Measurements from ENCODE around the gene VPS13C.
A peak's percentile ranks its signal among the peaks of the same experiment; 100 is the strongest.

VPS13C gene

DNA sequence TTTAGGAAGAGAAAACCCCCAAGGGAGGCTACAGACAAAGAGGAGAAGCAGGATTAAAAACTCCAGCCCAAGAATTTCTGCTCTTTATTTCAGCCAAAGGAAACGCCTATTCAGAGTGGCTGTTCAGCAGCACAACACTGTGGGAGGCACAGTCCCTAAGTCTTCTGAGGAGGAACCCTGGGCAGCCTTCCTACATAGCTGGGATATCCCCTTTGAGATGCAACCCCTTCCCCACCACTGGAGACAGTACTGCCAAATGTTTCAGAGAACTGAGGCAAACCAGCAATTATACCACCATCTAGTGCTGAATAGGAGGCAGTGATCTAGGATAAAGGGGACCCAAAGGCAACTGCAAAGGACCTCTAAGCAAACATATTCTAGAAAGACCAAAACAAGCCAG is 168.1 kb downstream of the VPS13C start:
- no peak for DNase-seq (ENCODE audit: low spot score)
- TF ChIP-seq, protein P1, sequence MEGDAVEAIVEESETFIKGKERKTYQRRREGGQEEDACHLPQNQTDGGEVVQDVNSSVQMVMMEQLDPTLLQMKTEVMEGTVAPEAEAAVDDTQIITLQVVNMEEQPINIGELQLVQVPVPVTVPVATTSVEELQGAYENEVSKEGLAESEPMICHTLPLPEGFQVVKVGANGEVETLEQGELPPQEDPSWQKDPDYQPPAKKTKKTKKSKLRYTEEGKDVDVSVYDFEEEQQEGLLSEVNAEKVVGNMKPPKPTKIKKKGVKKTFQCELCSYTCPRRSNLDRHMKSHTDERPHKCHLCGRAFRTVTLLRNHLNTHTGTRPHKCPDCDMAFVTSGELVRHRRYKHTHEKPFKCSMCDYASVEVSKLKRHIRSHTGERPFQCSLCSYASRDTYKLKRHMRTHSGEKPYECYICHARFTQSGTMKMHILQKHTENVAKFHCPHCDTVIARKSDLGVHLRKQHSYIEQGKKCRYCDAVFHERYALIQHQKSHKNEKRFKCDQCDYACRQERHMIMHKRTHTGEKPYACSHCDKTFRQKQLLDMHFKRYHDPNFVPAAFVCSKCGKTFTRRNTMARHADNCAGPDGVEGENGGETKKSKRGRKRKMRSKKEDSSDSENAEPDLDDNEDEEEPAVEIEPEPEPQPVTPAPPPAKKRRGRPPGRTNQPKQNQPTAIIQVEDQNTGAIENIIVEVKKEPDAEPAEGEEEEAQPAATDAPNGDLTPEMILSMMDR (IDR thresholded peaks at IDR 0.05; ENCODE audit: extremely low read depth, missing control alignments) = no peak

DNA sequence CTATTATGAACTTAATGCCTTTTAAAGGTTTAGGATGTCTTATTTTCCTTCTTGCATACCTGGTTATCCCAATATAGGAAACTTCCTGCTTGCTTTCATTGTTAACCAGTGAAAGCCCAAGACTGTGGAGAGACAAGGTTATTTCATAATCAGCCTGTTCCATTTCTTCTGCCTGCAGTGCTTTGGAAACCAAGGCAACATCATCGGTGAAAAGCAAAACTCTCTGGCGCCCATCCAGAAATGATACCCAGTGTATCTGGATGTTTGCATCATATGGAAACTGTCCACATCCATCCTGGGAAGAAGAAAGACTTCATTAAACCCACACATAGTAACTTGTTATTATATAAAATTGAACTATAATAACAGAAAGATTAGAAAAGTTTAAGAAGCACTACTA is 170.1 kb downstream of the VPS13C start:
- TF ChIP-seq, protein P1 (IDR thresholded peaks at IDR 0.05; ENCODE audit: extremely low read depth, missing control alignments) = no peak
- DNase-seq (ENCODE audit: low spot score) = no peak

DNA sequence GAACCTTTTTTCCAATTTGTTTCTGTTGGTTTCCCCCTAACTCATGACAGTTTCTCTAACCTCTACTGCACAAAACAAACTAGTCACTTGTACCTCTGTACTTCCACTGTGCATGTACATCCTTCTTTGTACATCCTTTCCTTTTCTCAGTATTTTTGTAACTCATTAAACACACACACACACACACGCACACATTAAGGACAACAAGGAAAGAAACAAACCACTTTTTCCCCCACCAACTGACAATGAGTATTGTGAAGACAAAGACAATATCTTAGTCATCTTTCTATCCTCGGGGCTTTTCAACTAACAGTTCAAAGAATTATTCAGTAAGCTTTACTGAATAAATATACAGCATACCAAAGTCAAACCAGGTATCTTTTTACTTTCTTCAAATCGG is 170.5 kb downstream of the VPS13C start:
- TF ChIP-seq, protein P1 (IDR thresholded peaks at IDR 0.05; ENCODE audit: extremely low read depth, missing control alignments) = no peak
- no peak for DNase-seq (ENCODE audit: low spot score)

DNA sequence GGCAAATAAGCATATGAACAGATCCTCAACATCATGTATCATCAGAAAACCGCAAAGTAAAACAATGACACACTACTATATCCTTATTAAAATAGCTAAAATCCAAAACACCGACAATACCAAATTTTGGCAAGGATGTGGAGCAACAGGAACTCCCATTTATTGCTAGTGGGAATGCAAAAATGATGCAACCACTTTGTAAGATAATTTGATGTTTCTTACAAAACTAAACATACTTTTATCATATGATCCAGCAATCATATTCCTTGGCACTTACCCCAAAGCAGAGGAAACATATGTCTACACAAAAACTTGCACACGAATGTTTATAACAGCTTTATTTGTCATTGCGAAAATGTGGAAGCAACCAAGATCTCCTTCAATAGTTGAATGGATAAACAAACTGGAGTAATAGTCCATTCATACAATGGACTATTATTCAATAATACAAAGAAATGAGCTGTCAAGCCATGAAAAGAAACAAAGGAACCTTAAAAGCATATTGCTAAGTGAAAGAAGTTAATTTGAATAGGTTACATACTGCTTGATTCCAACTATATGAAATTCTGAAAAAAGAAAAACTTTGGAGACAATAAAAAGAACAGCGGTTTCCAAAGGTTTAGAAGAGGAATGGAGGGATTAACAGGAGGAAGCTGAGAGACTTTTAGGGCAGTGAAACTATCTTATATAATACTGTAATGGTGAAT is 172.0 kb downstream of the VPS13C start:
- TF ChIP-seq, protein P1 (IDR thresholded peaks at IDR 0.05; ENCODE audit: extremely low read depth, missing control alignments) = no peak
- DNase-seq (ENCODE audit: low spot score) = no peak

DNA sequence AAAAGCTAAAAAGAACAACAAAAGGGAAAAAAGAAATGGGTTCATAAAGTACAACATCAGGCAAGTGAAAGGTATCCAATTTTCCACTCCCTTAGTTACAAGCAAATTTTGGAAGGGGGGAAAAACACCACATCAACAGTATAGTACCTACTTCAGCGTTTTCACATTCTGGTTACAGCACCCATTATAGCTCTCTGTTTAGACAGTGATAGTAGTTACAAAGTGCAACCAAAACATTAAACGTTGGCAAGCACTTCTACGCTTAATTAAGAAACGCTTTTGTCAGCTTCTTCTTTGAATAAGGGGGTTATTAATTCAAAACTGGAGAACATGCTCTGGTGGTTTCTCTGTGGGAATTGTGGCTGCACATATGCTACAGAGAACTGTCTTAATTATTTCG is 180.2 kb downstream of the VPS13C start:
- TF ChIP-seq, protein P1 (IDR thresholded peaks at IDR 0.05; ENCODE audit: extremely low read depth, missing control alignments) = no peak
- no peak for DNase-seq (ENCODE audit: low spot score)

DNA sequence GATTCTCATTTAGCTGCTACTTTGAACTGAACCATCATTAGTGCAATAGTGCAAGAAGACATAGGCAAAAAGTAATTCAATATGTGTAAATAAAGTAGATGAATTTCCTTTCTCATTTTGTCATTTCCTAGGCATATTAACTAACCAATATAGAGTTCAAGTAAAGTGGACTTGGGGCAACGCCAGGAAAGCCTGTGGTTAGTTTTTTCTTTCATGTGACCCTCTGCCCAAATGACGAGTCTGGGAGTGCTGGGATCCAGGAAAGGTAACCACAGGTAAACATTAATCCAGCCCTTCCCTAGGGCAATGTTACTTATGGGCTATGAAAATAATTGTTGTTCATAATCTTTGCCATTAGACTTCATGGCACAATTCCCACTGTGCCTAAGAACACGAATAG is 181.0 kb downstream of the VPS13C start:
- TF ChIP-seq, protein P1 (IDR thresholded peaks at IDR 0.05; ENCODE audit: extremely low read depth, missing control alignments) = no peak
- no peak for DNase-seq (ENCODE audit: low spot score)

DNA sequence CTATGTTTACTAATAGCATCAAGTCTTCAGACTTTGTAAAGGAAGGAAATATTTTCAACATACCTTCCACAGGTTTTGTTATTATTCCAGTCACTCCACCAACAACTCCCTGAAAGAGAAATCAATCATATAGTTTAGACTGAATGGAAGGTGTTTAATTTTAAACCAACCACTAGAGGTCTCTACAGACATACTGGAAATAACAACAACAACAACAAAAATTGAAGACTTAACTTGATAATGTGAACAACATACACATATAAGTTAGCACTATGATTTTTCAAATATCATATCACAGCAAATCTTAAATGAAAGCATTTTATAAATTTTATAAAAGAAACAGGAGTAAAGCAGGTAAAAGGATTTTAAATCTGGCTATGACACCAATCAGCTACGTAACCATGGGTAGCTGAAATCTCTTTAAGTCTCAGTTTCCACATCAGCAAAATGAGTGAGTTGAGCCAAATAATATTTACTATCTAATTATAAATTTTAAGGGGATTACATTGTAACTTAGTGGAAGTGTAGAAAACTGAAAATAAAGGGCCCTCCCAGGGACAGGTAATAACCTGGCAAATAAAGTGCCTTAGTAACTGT is 188.2 kb downstream of the VPS13C start:
- DNase-seq (ENCODE audit: low spot score) = peak; percentile 8

More for the DNA sequence above, 188.2 kb downstream of the VPS13C start:
- TF ChIP-seq, protein P1 (IDR thresholded peaks at IDR 0.05; ENCODE audit: extremely low read depth, missing control alignments) = no peak
